ENCODE measurements around the gene KRT76.

DNA sequence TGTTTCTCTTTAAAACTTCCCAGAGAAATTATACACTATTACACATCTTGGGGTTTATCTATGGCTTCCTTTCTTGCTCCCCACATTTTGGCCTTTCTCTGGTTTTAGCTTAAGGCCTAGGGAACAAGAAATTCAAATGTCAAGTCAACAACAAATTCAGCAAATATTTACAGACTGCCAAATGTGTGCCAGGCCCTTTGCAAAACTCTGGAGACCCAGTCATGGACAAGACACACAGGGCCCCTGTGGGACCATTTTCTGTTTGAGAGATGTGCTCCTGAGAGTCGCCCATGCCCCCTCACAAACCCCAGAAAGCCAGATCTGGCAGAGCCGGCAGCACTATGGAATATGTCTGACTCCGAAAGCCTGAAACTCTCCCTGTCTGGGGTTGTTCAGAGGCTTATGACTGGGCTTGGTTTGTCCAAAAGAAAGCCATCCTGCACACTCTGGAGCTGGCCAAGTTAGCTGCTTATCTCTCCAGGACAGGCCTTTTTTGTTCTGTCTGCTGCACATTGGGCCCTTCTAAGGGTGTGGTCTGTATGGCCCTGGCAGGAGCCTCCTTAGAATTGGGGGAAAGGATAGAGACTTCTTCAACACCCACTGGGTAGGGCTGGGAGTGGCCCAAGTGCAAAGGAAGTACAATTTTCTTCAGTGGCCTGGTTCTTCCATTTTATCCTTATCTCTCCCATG lies 19.8 kb upstream of the KRT76 start:
- TF ChIP-seq FOXM1 (IDR thresholded peaks at IDR 0.05; ENCODE audit: borderline replicate concordance, low read depth) = no peak
- TF ChIP-seq CEBPB (IDR thresholded peaks at IDR 0.05) = no peak
- no peak for TF ChIP-seq RAD21 (IDR thresholded peaks at IDR 0.05; ENCODE audit: low read depth)
- no peak for TF ChIP-seq TAF1 (IDR thresholded peaks at IDR 0.05; ENCODE audit: low read depth)
- no peak for TF ChIP-seq EP300 (IDR thresholded peaks at IDR 0.05; ENCODE audit: borderline replicate concordance)
- TF ChIP-seq YY1 (IDR thresholded peaks at IDR 0.05; ENCODE audit: low read depth) = no peak
